ENCODE measurements around the gene ZIC1.

ZIC1 gene

GRCh38 chr3:147380387-147380951 lies 28.7 kb upstream of the ZIC1 start:
- Histone ChIP-seq H3K9me3 (ENCODE audit: control insufficient read depth in 1 of 2, low read length in 2 of 2) (no peaks in the 10 kb centered on the region), H3K36me3 (ENCODE audit: control insufficient read depth in 1 of 2, insufficient read depth in 2 of 2, low read length in 2 of 2) (no peaks in the 10 kb centered on the region), H3K4me3 (ENCODE audit: low read depth in 1 of 2, low read length in 2 of 2) (no peak overlapping the region), H3K4me1 (ENCODE audit: control insufficient read depth in 1 of 2, insufficient read depth in 2 of 2, low read length in 2 of 2) (no peaks in the 10 kb centered on the region), H3K27ac (ENCODE audit: low read depth, low read length) (no peak overlapping the region), H3K9ac (ENCODE audit: low read depth in 1 of 2, low read length in 2 of 2) (no peak overlapping the region), H3K27me3 (ENCODE audit: control insufficient read depth in 1 of 2, insufficient read depth in 2 of 2, low read length in 2 of 2) (peaks cover 53 to 88% of the 10 kb centered on the region in 2 donors)

- Histone ChIP-seq H3K9me3 (ENCODE audit: control insufficient read depth in 1 of 2, low read length in 2 of 2) (no peaks in the 10 kb centered on the region), H3K27me3 (ENCODE audit: control insufficient read depth in 1 of 2, insufficient read depth in 2 of 2, low read length in 2 of 2) (peaks cover 56 to 87% of the 10 kb centered on the region in 2 donors), H3K27ac (ENCODE audit: low read depth, low read length) (no peak overlapping the region), H3K9ac (ENCODE audit: low read depth in 1 of 2, low read length in 2 of 2) (no peak overlapping the region), H3K4me1 (ENCODE audit: control insufficient read depth in 1 of 2, insufficient read depth in 2 of 2, low read length in 2 of 2) (no peaks in the 10 kb centered on the region), H3K36me3 (ENCODE audit: control insufficient read depth in 1 of 2, insufficient read depth in 2 of 2, low read length in 2 of 2) (no peaks in the 10 kb centered on the region), H3K4me3 (ENCODE audit: low read depth in 1 of 2, low read length in 2 of 2) (no peak overlapping the region)
Measured at GRCh38 chr3:147380977-147381376, 28.2 kb upstream of the ZIC1 start.

DNA sequence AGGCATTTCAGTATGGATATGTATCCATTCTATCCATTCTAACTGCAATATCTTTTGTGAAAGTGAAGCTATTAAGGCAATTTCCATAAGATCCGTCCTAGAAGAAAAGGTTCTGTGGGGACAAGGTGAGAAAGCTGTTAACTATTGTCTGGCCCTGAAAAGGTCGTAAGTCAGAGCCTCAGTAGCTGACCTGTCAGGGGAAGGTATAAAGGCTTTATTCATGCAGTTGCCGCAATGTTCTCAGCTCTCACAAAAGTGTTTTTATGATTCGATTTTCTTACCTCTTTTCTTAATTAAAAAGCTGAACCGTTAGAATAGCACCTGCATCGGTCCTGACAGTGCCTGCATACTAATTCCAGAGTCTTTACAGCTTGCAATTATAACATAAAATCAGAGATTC lies 27.6 kb upstream of the ZIC1 start:
- H3K4me1 ChIP-seq (ENCODE audit: control insufficient read depth in 1 of 2, insufficient read depth in 2 of 2, low read length in 2 of 2), result no peaks in the 10 kb centered on the region

GRCh38 chr3:147383617-147384016 lies 25.5 kb upstream of the ZIC1 start:
- H3K9ac ChIP-seq (ENCODE audit: low read depth in 1 of 2, low read length in 2 of 2), result no peak overlapping the region
- H3K27ac ChIP-seq (ENCODE audit: low read depth, low read length), result no peak overlapping the region
- no peak overlapping the region for H3K4me3 ChIP-seq (ENCODE audit: low read depth in 1 of 2, low read length in 2 of 2)
- H3K36me3 ChIP-seq (ENCODE audit: control insufficient read depth in 1 of 2, insufficient read depth in 2 of 2, low read length in 2 of 2), result no peaks in the 10 kb centered on the region
- peaks cover 57 to 94% of the 10 kb centered on the region in 2 donors for H3K27me3 ChIP-seq (ENCODE audit: control insufficient read depth in 1 of 2, insufficient read depth in 2 of 2, low read length in 2 of 2)
- no peaks in the 10 kb centered on the region for H3K9me3 ChIP-seq (ENCODE audit: control insufficient read depth in 1 of 2, low read length in 2 of 2)
- H3K4me1 ChIP-seq (ENCODE audit: control insufficient read depth in 1 of 2, insufficient read depth in 2 of 2, low read length in 2 of 2), result no peaks in the 10 kb centered on the region

More for the DNA sequence above, 27.6 kb upstream of the ZIC1 start:
- Histone ChIP-seq H3K9me3 (ENCODE audit: control insufficient read depth in 1 of 2, low read length in 2 of 2) (no peaks in the 10 kb centered on the region), H3K27ac (ENCODE audit: low read depth, low read length) (no peak overlapping the region), H3K4me3 (ENCODE audit: low read depth in 1 of 2, low read length in 2 of 2) (no peak overlapping the region), H3K36me3 (ENCODE audit: control insufficient read depth in 1 of 2, insufficient read depth in 2 of 2, low read length in 2 of 2) (no peaks in the 10 kb centered on the region), H3K27me3 (ENCODE audit: control insufficient read depth in 1 of 2, insufficient read depth in 2 of 2, low read length in 2 of 2) (peaks cover 56 to 91% of the 10 kb centered on the region in 2 donors), H3K9ac (ENCODE audit: low read depth in 1 of 2, low read length in 2 of 2) (no peak overlapping the region)

- Histone ChIP-seq H3K36me3 (ENCODE audit: control insufficient read depth in 1 of 2, insufficient read depth in 2 of 2, low read length in 2 of 2) (no peaks in the 10 kb centered on the region), H3K4me1 (ENCODE audit: control insufficient read depth in 1 of 2, insufficient read depth in 2 of 2, low read length in 2 of 2) (no peaks in the 10 kb centered on the region), H3K27ac (ENCODE audit: low read depth, low read length) (no peak overlapping the region), H3K9ac (ENCODE audit: low read depth in 1 of 2, low read length in 2 of 2) (no peak overlapping the region), H3K27me3 (ENCODE audit: control insufficient read depth in 1 of 2, insufficient read depth in 2 of 2, low read length in 2 of 2) (peaks cover 52 to 94% of the 10 kb centered on the region in 2 donors), H3K4me3 (ENCODE audit: low read depth in 1 of 2, low read length in 2 of 2) (no peak overlapping the region), H3K9me3 (ENCODE audit: control insufficient read depth in 1 of 2, low read length in 2 of 2) (no peaks in the 10 kb centered on the region)
Measured at GRCh38 chr3:147384210-147385058, 24.7 kb upstream of the ZIC1 start.

DNA sequence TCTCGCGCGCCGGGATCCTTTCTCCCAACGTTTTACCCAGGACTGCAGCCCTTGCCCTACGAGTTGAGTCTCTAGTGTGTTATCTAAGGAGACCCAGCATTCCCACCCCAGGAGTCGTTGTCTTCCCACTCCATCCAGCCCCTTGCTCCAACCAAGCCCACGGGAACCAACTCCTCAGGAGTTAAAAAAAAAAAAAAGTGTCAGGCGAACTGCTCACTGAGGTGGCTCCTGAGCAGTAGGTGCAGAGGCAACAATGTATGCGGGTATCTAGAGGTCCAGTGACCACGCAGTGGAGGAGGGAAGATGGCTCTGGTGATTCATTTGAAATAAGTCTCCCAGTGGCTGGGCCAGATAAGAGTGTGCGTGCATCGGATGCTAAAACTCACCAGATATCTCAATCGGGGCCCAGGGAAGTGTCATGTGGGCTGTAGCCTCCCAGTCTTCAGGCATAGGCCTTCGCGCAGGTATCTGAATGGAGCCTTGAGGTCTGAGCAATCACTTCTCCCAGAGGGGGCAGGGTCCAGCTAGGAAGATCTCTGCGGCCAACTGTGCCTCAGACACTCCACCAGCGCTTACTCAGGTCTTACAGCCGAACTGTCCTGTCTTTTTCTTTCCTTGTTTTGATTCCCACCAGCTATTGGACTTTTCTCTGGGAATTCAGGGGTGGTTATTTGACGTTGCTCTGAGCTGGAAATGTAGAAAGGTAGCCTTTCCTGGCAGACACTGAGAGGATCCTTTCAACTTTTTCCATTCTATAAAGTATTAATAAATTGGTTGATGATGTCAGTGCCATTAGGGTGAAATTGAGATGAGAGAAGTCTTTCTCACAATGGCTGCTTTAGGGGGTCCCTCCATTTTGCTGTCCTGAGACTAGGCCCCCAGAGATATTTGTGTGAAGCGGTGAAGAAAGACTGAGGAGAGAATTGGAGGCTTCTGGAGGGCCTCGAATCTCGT lies 23.8 kb upstream of the ZIC1 start:
- Histone ChIP-seq H3K9me3 (ENCODE audit: control insufficient read depth in 1 of 2, low read length in 2 of 2) (no peaks in the 10 kb centered on the region), H3K27ac (ENCODE audit: low read depth, low read length) (no peak overlapping the region), H3K9ac (ENCODE audit: low read depth in 1 of 2, low read length in 2 of 2) (no peak overlapping the region), H3K36me3 (ENCODE audit: control insufficient read depth in 1 of 2, insufficient read depth in 2 of 2, low read length in 2 of 2) (no peaks in the 10 kb centered on the region), H3K4me1 (ENCODE audit: control insufficient read depth in 1 of 2, insufficient read depth in 2 of 2, low read length in 2 of 2) (no peaks in the 10 kb centered on the region), H3K4me3 (ENCODE audit: low read depth in 1 of 2, low read length in 2 of 2) (no peak overlapping the region), H3K27me3 (ENCODE audit: control insufficient read depth in 1 of 2, insufficient read depth in 2 of 2, low read length in 2 of 2) (peaks cover 43 to 95% of the 10 kb centered on the region in 2 donors)

GRCh38 chr3:147387291-147387884 lies 21.8 kb upstream of the ZIC1 start:
- peaks cover 0 to 4% of the 10 kb centered on the region in 2 donors for H3K4me1 ChIP-seq (ENCODE audit: control insufficient read depth in 1 of 2, insufficient read depth in 2 of 2, low read length in 2 of 2)
- no peak overlapping the region for H3K4me3 ChIP-seq (ENCODE audit: low read depth in 1 of 2, low read length in 2 of 2)
- no peaks in the 10 kb centered on the region for H3K36me3 ChIP-seq (ENCODE audit: control insufficient read depth in 1 of 2, insufficient read depth in 2 of 2, low read length in 2 of 2)
- no peak overlapping the region for H3K9ac ChIP-seq (ENCODE audit: low read depth in 1 of 2, low read length in 2 of 2)
- H3K27me3 ChIP-seq (ENCODE audit: control insufficient read depth in 1 of 2, insufficient read depth in 2 of 2, low read length in 2 of 2), result peaks cover 51 to 95% of the 10 kb centered on the region in 2 donors
- peaks cover 0 to 3% of the 10 kb centered on the region in 2 donors for H3K9me3 ChIP-seq (ENCODE audit: control insufficient read depth in 1 of 2, low read length in 2 of 2)
- no peak overlapping the region for H3K27ac ChIP-seq (ENCODE audit: low read depth, low read length)

DNA sequence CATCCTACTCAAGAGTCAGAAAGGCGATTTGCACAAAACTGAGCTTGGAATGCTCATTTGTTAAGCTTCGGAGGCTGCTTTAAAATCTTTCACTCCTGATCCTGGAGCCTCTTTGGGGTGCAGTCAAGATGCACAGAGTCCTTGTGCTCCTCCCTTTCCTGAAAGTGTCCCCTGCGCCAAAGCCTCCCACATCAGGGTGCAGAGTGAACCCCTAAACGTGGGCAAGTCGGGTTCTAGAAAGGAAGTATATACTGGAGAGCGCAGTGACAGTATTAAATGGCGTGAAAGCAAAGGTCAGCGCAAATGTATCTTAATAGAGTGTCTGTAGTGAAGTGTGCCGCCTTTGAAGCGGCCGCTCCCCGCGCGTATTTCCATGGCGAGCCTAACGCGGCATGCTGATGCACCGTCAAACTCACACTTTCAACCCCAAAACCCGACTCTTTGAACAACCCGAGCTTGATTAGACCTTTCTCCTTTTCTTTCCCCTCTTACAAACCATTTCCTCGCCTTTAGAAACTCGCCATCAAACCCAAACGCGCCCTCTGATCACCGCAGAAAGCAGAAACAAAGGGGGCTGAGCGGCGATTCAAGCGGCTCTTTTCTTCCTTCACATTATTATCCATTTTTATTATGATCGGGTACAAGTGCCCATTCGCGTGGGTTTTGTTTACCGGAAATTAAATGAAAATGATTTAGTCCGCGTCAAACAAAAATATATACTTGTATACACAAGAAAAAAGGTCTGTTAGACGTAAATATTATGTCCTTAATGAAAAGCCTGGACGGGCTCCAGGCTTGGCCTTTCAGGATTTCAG lies 21.1 kb upstream of the ZIC1 start:
- no peak overlapping the region for H3K9ac ChIP-seq (ENCODE audit: low read depth in 1 of 2, low read length in 2 of 2)
- no peak overlapping the region for H3K4me3 ChIP-seq (ENCODE audit: low read depth in 1 of 2, low read length in 2 of 2)
- H3K36me3 ChIP-seq (ENCODE audit: control insufficient read depth in 1 of 2, insufficient read depth in 2 of 2, low read length in 2 of 2), result no peaks in the 10 kb centered on the region
- peaks cover 0 to 3% of the 10 kb centered on the region in 2 donors for H3K9me3 ChIP-seq (ENCODE audit: control insufficient read depth in 1 of 2, low read length in 2 of 2)
- peaks cover 53 to 96% of the 10 kb centered on the region in 2 donors for H3K27me3 ChIP-seq (ENCODE audit: control insufficient read depth in 1 of 2, insufficient read depth in 2 of 2, low read length in 2 of 2)
- no peak overlapping the region for H3K27ac ChIP-seq (ENCODE audit: low read depth, low read length)
- H3K4me1 ChIP-seq (ENCODE audit: control insufficient read depth in 1 of 2, insufficient read depth in 2 of 2, low read length in 2 of 2), result peaks cover 0 to 6% of the 10 kb centered on the region in 2 donors
